Lung (tissue), 12 donors: ENCODE data around the gene PLD4. TPM values are rescaled to one million over a fixed set of nuclear protein-coding genes. Genes with fewer than 3 reads are reported as not detected.
A peak's percentile ranks its signal among the peaks of the same experiment; 100 is the strongest.

Experiments
- ATAC-seq: fragments of 200-7000 bp; cut with Tn5 transposase; one replicate; pipeline ENCODE4 v1.9.1; 2020; ENCODE audit warnings: moderate number of reproducible peaks; ENCODE audit not compliant: insufficient read depth, low FRiP score
- DNase-seq, 3 donors: peaks; one replicate each; pipeline ENCODE4 v3.0.0-alpha.2; 2013 to 2017
- H3K27ac ChIP-seq, 2 donors: one replicate each; pipeline ENCODE4 v1.5.1; 2013; ENCODE audit warnings: mild to moderate bottlenecking in 2 of 2, moderate library complexity in 2 of 2, control low read depth in 1 of 2, inconsistent platforms in 1 of 2, low read depth in 1 of 2, low read length in 1 of 2
- H3K27me3 ChIP-seq, 3 donors: one replicate each; pipeline ENCODE4 v1.5.1; 2013; ENCODE audit warnings: low read length in 2 of 3; ENCODE audit not compliant: control insufficient read depth in 3 of 3, insufficient read depth in 3 of 3
- H3K36me3 ChIP-seq, 4 donors: one replicate each; pipeline ENCODE4 v1.5.1; 2013; ENCODE audit warnings: low read length in 4 of 4, mild to moderate bottlenecking in 1 of 4, moderate library complexity in 1 of 4; ENCODE audit not compliant: control insufficient read depth in 4 of 4, insufficient read depth in 4 of 4
- H3K4me1 ChIP-seq, 5 donors: one replicate each; pipeline ENCODE4 v1.5.1; 2013; ENCODE audit warnings: low read length in 5 of 5, mild to moderate bottlenecking in 2 of 5, moderate library complexity in 1 of 5; ENCODE audit not compliant: control insufficient read depth in 5 of 5, insufficient read depth in 5 of 5
- H3K4me3 ChIP-seq: one replicate; pipeline ENCODE4 v1.5.1; 2013; ENCODE audit warnings: mild to moderate bottlenecking, control low read depth, moderate library complexity
- H3K9ac ChIP-seq, 2 donors: one replicate each; pipeline ENCODE4 v1.5.1; 2013; ENCODE audit warnings: low read length in 2 of 2, control low read depth in 1 of 2; ENCODE audit not compliant: insufficient read depth in 1 of 2
- H3K9me3 ChIP-seq, 4 donors: one replicate each; pipeline ENCODE4 v1.5.1; 2013; ENCODE audit warnings: low read length in 3 of 4, mild to moderate bottlenecking in 1 of 4, moderate library complexity in 1 of 4; ENCODE audit not compliant: control insufficient read depth in 4 of 4, insufficient read depth in 3 of 4
- WGBS, 2 donors: extraction: QIAGEN DNeasy Blood & Tissue Kit; methylation state at CpG; one replicate each; pipeline ENCODE4 v1.1.7; 2013; 5-methylcytosine and 5-hydroxymethylcytosine counted together
- polyA plus RNA-seq, 2 donors: library from polyadenylated mRNA; stranded (reverse); fragments of 200-250 nt; gene quantifications; one replicate each; pipeline ENCODE4 v1.2.1, GENCODE V29; 2013
- total RNA-seq, 2 donors: library from RNA; depleted of rRNA in 1 of 2; stranded (reverse); fragments of >200 nt in 1 of 2; gene quantifications; one replicate each; pipeline ENCODE4 v1.2.1, GENCODE V29; 2014 to 2021
- TF ChIP-seq, protein P1 (sequence below): IDR thresholded peaks from 2 replicates; pipeline ENCODE4 v1.5.1; 2012; ENCODE audit warnings: mild to moderate bottlenecking; ENCODE audit errors: control extremely low read depth, extremely low read depth
- donor health status: control.
- donor health status: control.
- donor health status: Bipolar disorder and iron deficiency.
- donor health status: healthy.
- donor health status: DM: yes; HTN: yes; CAD: no.

Gene PLD4
- total and polyA plus RNA-seq, 4 donors = 0.71 to 6.3 (median 0.88) TPM

DNA sequence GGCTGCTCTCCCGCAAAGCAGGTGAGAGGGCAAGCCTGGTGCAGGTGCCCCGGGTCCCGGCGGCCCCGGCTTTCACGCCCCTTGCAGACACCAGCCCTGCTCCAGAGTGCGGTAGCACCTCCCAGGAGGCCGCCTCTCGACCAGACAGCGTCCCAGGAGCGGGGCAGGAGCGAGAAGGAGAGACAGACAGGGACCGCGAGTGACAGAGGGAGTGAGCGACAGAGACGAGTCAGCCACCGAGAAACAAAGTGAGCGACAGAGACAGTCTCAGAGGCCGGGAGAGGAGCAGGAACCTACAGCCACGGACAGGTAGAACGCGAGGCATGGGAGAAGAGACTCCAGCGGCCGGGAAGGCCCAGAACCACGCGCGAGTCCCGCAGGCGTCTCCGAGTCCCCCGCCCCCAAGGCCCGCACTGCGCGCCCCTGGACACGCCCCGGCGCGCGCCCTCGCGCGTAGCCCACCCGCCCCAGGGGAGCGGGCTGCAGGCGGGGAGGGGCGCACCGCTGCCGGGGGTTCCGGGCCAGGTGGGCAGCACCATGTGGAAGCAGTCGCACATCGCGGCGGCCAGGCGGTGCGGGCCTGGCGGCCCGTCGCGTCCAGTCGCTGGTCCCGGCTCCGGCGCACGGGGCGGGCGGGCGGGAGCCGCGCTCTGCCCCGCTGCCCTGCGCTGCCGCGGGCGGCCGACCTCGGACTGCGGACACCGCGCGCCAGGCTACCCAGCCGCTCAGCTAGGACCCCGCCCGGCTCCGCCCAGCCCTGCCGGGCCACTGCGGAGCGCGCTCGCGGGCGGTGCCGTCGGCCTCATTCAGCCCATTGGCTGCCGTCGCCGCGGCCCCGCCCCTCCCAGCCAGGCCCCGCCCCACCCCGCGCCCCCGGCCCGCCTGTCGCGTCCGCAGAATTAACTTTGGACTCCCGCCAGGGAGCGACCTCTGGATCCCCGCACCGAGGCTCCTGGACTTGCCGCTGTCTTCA lies 53.3 kb downstream of the PLD4 start, which contains the start of gene AHNAK2:
TSS of gene AHNAK2 (minus strand) at position 694 of the 973 bp plus-strand sequence. CDS start at position 557, 137 bp downstream.
- Histone ChIP-seq H3K4me1 (peaks cover 3 to 36% (median 5%) of the 10 kb centered on the region in 5 donors), H3K27me3 (peaks cover 0 to 2% (median 0%) of the 10 kb centered on the region in 3 donors), H3K9me3 (no peaks in the 10 kb centered on the region), H3K9ac (no peak within 1 kb of the TSS), H3K27ac (no peak within 1 kb of the TSS), H3K36me3 (no peaks in the 10 kb centered on the region), H3K4me3 (no peak within 1 kb of the TSS)
- ATAC-seq (peak; percentile 69), DNase-seq (peak; percentile 64 to 84 (median 83))
- TF ChIP-seq, protein P1, sequence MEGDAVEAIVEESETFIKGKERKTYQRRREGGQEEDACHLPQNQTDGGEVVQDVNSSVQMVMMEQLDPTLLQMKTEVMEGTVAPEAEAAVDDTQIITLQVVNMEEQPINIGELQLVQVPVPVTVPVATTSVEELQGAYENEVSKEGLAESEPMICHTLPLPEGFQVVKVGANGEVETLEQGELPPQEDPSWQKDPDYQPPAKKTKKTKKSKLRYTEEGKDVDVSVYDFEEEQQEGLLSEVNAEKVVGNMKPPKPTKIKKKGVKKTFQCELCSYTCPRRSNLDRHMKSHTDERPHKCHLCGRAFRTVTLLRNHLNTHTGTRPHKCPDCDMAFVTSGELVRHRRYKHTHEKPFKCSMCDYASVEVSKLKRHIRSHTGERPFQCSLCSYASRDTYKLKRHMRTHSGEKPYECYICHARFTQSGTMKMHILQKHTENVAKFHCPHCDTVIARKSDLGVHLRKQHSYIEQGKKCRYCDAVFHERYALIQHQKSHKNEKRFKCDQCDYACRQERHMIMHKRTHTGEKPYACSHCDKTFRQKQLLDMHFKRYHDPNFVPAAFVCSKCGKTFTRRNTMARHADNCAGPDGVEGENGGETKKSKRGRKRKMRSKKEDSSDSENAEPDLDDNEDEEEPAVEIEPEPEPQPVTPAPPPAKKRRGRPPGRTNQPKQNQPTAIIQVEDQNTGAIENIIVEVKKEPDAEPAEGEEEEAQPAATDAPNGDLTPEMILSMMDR = no peak
- WGBS, 2 donors = 4% methylated on average over 83 to 111 of the region's 111 CpGs

DNA sequence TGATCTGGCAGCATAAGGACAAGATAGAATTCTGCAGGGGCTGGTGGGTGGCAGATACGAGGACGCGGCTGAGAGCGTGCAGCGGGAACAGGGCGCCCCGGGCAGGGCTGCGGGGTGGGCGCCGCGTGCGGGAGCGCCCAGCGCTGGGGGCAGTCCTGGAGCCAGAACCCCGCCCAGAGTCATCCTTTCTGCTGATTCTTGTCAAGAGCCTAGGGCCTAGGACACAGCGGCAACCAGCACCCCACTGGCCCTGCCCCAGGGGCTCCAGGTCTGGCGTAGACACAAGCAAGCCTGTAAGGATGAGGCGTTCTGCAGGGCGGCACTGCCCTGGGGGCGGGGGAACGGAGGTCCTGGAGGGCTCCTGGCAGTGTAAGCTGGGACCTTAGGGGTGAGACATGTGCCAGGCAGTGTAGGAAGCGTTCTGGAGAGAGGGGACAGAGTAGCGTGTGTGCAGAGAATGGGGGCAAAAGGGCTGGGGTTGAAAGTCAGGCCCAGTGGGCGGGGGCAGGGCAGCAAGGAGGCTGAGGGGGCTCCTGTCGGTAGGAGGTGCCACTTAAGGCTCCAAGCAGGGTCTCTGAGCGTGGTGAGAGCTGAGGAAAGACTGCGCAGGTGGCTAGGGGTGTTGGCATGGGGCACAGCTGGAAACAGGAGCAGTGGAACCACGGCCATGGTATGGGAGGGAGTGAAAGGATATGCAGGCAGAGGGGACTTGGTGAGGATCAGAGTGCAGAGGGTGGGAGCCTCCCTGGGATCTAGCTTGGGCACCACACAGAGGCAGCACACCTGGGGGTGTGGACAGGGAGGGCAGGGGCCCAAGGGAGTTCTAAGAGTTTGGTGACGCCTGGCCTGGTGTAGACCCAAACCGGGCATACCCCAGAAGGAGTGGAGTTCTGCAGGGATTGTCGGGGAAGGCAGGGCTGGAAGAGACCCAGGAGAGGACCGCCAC lies 54.3 kb downstream of the PLD4 start:
- no peak overlapping the region for H3K9ac ChIP-seq
- TF ChIP-seq, protein P1 = no peak
- ATAC-seq = no peak
- no peak for DNase-seq
- WGBS, 2 donors = 67% methylated on average over 24 to 32 of the region's 32 CpGs
- H3K27ac ChIP-seq = no peak overlapping the region
- H3K4me3 ChIP-seq = no peak overlapping the region
- no peaks in the 10 kb centered on the region for H3K9me3 ChIP-seq
- H3K36me3 ChIP-seq = no peaks in the 10 kb centered on the region
- peaks cover under 1 to 28% (median 4%) of the 10 kb centered on the region in 5 donors for H3K4me1 ChIP-seq
- H3K27me3 ChIP-seq = peaks cover 0 to 2% (median 0%) of the 10 kb centered on the region in 3 donors

DNA sequence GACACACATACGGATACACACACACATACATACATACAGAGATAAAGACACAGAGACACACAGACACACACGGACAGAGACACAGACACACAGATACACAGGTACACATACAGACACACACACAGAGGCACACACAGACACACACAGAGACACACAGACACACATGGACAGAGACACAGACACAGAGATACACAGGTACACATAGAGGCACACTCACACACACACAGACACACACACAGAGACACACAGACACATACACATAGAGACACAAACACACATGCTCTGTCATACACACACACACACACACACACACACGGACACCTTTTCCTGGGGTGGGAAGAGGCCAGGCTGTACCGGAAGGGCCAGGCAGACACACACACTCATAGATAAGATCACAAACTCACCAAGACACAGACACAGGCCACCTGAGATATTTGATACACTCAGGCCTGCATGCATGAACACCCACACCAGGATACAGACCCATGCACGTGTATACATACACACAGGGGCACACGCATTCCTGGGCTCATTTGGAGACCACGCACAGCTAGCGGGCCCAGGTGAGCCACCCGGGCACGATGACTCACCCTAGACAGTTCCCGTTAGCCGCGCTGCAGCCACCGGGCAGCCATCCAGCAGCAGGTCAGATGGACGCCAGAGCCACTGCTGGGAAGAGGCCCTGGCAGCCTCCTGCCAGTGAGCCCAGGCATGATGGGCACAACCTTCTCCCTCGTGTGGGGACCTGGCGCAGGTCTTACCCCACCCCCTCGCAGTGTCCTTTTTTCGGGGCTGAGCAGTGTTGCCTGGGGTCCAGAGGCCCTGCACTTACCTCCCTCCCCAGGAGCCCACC lies 55.3 kb downstream of the PLD4 start:
- 59 to 75% methylated on average over 19 of the region's 19 CpGs for WGBS, 2 donors
- no peak overlapping the region for H3K4me3 ChIP-seq
- TF ChIP-seq, protein P1 = no peak
- no peak overlapping the region for H3K27ac ChIP-seq
- ATAC-seq = peak; percentile 38
- H3K27me3 ChIP-seq = peaks cover 0 to 2% (median 0%) of the 10 kb centered on the region in 3 donors
- H3K9ac ChIP-seq = no peak overlapping the region
- H3K36me3 ChIP-seq = no peaks in the 10 kb centered on the region
- H3K4me1 ChIP-seq = peaks cover 0 to 19% (median 0%) of the 10 kb centered on the region in 5 donors
- DNase-seq = no peak
- H3K9me3 ChIP-seq = no peaks in the 10 kb centered on the region
